ENCODE results near the gene DNAJC7.

DNAJC7 gene

GRCh38 chr17:41982026-41982760 lies 35.0 kb downstream of the DNAJC7 start:
- Histone ChIP-seq H3K27me3 (ENCODE audit: control insufficient read depth, insufficient read depth, low read length) (no peaks in the 10 kb centered on the region), H3K4me3 (ENCODE audit: low read length) (no peak overlapping the region), H3K4me1 (ENCODE audit: control insufficient read depth, insufficient read depth, low read length) (peaks cover 26% of the 10 kb centered on the region), H3K9me3 (ENCODE audit: control insufficient read depth, low read length) (no peaks in the 10 kb centered on the region), H3K36me3 (ENCODE audit: control insufficient read depth, insufficient read depth, low read length) (peaks cover 4% of the 10 kb centered on the region), H3K9ac (ENCODE audit: low read length) (no peak overlapping the region)

GRCh38 chr17:41977991-41978390 lies 39.2 kb downstream of the DNAJC7 start:
- no peak overlapping the region for H3K9ac ChIP-seq (ENCODE audit: low read length)

GRCh38 chr17:41976142-41976768 lies 41.0 kb downstream of the DNAJC7 start:
- Histone ChIP-seq H3K9ac (ENCODE audit: low read length) (no peak overlapping the region), H3K4me3 (ENCODE audit: low read length) (no peak overlapping the region), H3K36me3 (ENCODE audit: control insufficient read depth, insufficient read depth, low read length) (peaks cover 18% of the 10 kb centered on the region)

More at GRCh38 chr17:41977991-41978390, 39.2 kb downstream of the DNAJC7 start:
- no peak overlapping the region for H3K4me3 ChIP-seq (ENCODE audit: low read length)
- peaks cover 22% of the 10 kb centered on the region for H3K36me3 ChIP-seq (ENCODE audit: control insufficient read depth, insufficient read depth, low read length)
- no peaks in the 10 kb centered on the region for H3K27me3 ChIP-seq (ENCODE audit: control insufficient read depth, insufficient read depth, low read length)
- no peaks in the 10 kb centered on the region for H3K9me3 ChIP-seq (ENCODE audit: control insufficient read depth, low read length)
- peaks cover 31% of the 10 kb centered on the region for H3K4me1 ChIP-seq (ENCODE audit: control insufficient read depth, insufficient read depth, low read length)

GRCh38 chr17:41975099-41976083 lies 41.8 kb downstream of the DNAJC7 start:
- H3K9ac ChIP-seq (ENCODE audit: low read length) = no peak overlapping the region
- no peaks in the 10 kb centered on the region for H3K9me3 ChIP-seq (ENCODE audit: control insufficient read depth, low read length)
- no peaks in the 10 kb centered on the region for H3K27me3 ChIP-seq (ENCODE audit: control insufficient read depth, insufficient read depth, low read length)
- peaks cover 23% of the 10 kb centered on the region for H3K4me1 ChIP-seq (ENCODE audit: control insufficient read depth, insufficient read depth, low read length)
- H3K4me3 ChIP-seq (ENCODE audit: low read length) = no peak overlapping the region
- H3K36me3 ChIP-seq (ENCODE audit: control insufficient read depth, insufficient read depth, low read length) = peaks cover 18% of the 10 kb centered on the region

More at GRCh38 chr17:41976142-41976768, 41.0 kb downstream of the DNAJC7 start:
- Histone ChIP-seq H3K27me3 (ENCODE audit: control insufficient read depth, insufficient read depth, low read length) (no peaks in the 10 kb centered on the region), H3K9me3 (ENCODE audit: control insufficient read depth, low read length) (no peaks in the 10 kb centered on the region), H3K4me1 (ENCODE audit: control insufficient read depth, insufficient read depth, low read length) (peaks cover 17% of the 10 kb centered on the region)

- Histone ChIP-seq H3K27me3 (ENCODE audit: control insufficient read depth, insufficient read depth, low read length) (no peaks in the 10 kb centered on the region), H3K9me3 (ENCODE audit: control insufficient read depth, low read length) (no peaks in the 10 kb centered on the region), H3K36me3 (ENCODE audit: control insufficient read depth, insufficient read depth, low read length) (peaks cover 18% of the 10 kb centered on the region), H3K9ac (ENCODE audit: low read length) (no peak overlapping the region), H3K4me3 (ENCODE audit: low read length) (no peak overlapping the region), H3K4me1 (ENCODE audit: control insufficient read depth, insufficient read depth, low read length) (peaks cover 23% of the 10 kb centered on the region)
Measured at GRCh38 chr17:41974658-41975057, 42.6 kb downstream of the DNAJC7 start.

- Histone ChIP-seq H3K27me3 (ENCODE audit: control insufficient read depth, insufficient read depth, low read length) (no peaks in the 10 kb centered on the region), H3K4me1 (ENCODE audit: control insufficient read depth, insufficient read depth, low read length) (peaks cover 26% of the 10 kb centered on the region), H3K4me3 (ENCODE audit: low read length) (no peak overlapping the region), H3K36me3 (ENCODE audit: control insufficient read depth, insufficient read depth, low read length) (peaks cover 18% of the 10 kb centered on the region), H3K9me3 (ENCODE audit: control insufficient read depth, low read length) (no peaks in the 10 kb centered on the region), H3K9ac (ENCODE audit: low read length) (no peak overlapping the region)
Measured at GRCh38 chr17:41974031-41974430, 43.2 kb downstream of the DNAJC7 start.

- Histone ChIP-seq H3K4me1 (ENCODE audit: control insufficient read depth, insufficient read depth, low read length) (peaks cover 28% of the 10 kb centered on the region), H3K27me3 (ENCODE audit: control insufficient read depth, insufficient read depth, low read length) (no peaks in the 10 kb centered on the region), H3K9me3 (ENCODE audit: control insufficient read depth, low read length) (no peaks in the 10 kb centered on the region), H3K4me3 (ENCODE audit: low read length) (no peak overlapping the region), H3K36me3 (ENCODE audit: control insufficient read depth, insufficient read depth, low read length) (peaks cover 18% of the 10 kb centered on the region), H3K9ac (ENCODE audit: low read length) (peak overlapping the region; percentile 6)
Measured at GRCh38 chr17:41973408-41973811, 43.8 kb downstream of the DNAJC7 start.

- Histone ChIP-seq H3K36me3 (ENCODE audit: control insufficient read depth, insufficient read depth, low read length) (peaks cover 18% of the 10 kb centered on the region), H3K9ac (ENCODE audit: low read length) (peak overlapping the region; percentile 11), H3K4me1 (ENCODE audit: control insufficient read depth, insufficient read depth, low read length) (peaks cover 28% of the 10 kb centered on the region), H3K27me3 (ENCODE audit: control insufficient read depth, insufficient read depth, low read length) (no peaks in the 10 kb centered on the region), H3K9me3 (ENCODE audit: control insufficient read depth, low read length) (no peaks in the 10 kb centered on the region), H3K4me3 (ENCODE audit: low read length) (no peak overlapping the region)
Measured at GRCh38 chr17:41972571-41973407, 44.5 kb downstream of the DNAJC7 start.

GRCh38 chr17:41971721-41972523 lies 45.3 kb downstream of the DNAJC7 start:
- Histone ChIP-seq H3K9me3 (ENCODE audit: control insufficient read depth, low read length) (no peaks in the 10 kb centered on the region), H3K36me3 (ENCODE audit: control insufficient read depth, insufficient read depth, low read length) (peaks cover 18% of the 10 kb centered on the region), H3K4me1 (ENCODE audit: control insufficient read depth, insufficient read depth, low read length) (peaks cover 22% of the 10 kb centered on the region), H3K9ac (ENCODE audit: low read length) (no peak overlapping the region), H3K27me3 (ENCODE audit: control insufficient read depth, insufficient read depth, low read length) (no peaks in the 10 kb centered on the region), H3K4me3 (ENCODE audit: low read length) (no peak overlapping the region)

GRCh38 chr17:41970901-41971331 lies 46.3 kb downstream of the DNAJC7 start:
- H3K9ac ChIP-seq (ENCODE audit: low read length) = peak overlapping the region; percentile 8
- no peak overlapping the region for H3K4me3 ChIP-seq (ENCODE audit: low read length)
- peaks cover 15% of the 10 kb centered on the region for H3K36me3 ChIP-seq (ENCODE audit: control insufficient read depth, insufficient read depth, low read length)
- no peaks in the 10 kb centered on the region for H3K9me3 ChIP-seq (ENCODE audit: control insufficient read depth, low read length)
- H3K4me1 ChIP-seq (ENCODE audit: control insufficient read depth, insufficient read depth, low read length) = peaks cover 22% of the 10 kb centered on the region
- H3K27me3 ChIP-seq (ENCODE audit: control insufficient read depth, insufficient read depth, low read length) = no peaks in the 10 kb centered on the region
